Small intestine (tissue), 7 donors: ENCODE results near the gene PRIM2. TPM values are rescaled to one million over a fixed set of nuclear protein-coding genes. Genes with fewer than 3 reads are reported as not detected.
"Not testable (repeated sequence)": the region's sequence is repeated elsewhere in the genome, so short reads cannot be mapped to it uniquely, and the experiment has no call there.

ENCODE experiments used
- DNase-seq, 2 donors: peaks; one replicate each; pipeline versions ENCODE4 v3.0.0 to v3.0.0-alpha.2; 2013
- FAIRE-seq: peaks from 2 replicates; lab custom pipeline; 2012; peaks lifted over from hg19 to GRCh38; lab: Jason Lieb, UNC
- H3K27ac ChIP-seq, 3 donors: one replicate each; pipeline ENCODE4 v1.5.1; 2013; ENCODE audit warnings: low read length in 2 of 3, mild to moderate bottlenecking in 2 of 3, control low read depth in 1 of 3, inconsistent platforms in 1 of 3, low read depth in 1 of 3, moderate library complexity in 1 of 3
- H3K27me3 ChIP-seq, 3 donors: one replicate each; pipeline ENCODE4 v1.6.1; 2013; ENCODE audit warnings: low read length in 3 of 3, inconsistent platforms in 1 of 3; ENCODE audit not compliant: control insufficient read depth in 3 of 3, insufficient read depth in 3 of 3
- H3K36me3 ChIP-seq, 3 donors: one replicate each; pipeline ENCODE4 v1.6.1; 2013; ENCODE audit warnings: low read length in 3 of 3, inconsistent platforms in 1 of 3, low read depth in 1 of 3, mild to moderate bottlenecking in 1 of 3, moderate library complexity in 1 of 3; ENCODE audit not compliant: control insufficient read depth in 3 of 3, insufficient read depth in 2 of 3
- H3K4me1 ChIP-seq, 3 donors: one replicate each; pipeline ENCODE4 v1.6.1; 2013; ENCODE audit warnings: low read length in 2 of 3, inconsistent platforms in 1 of 3, low read depth in 1 of 3, mild to moderate bottlenecking in 1 of 3, moderate library complexity in 1 of 3; ENCODE audit not compliant: control insufficient read depth in 3 of 3, insufficient read depth in 2 of 3
- H3K4me3 ChIP-seq, 3 donors: one replicate each; pipeline ENCODE4 v1.5.1; 2013; ENCODE audit warnings: low read length in 3 of 3, control low read depth in 1 of 3, inconsistent platforms in 1 of 3, low read depth in 1 of 3, mild to moderate bottlenecking in 1 of 3, moderate library complexity in 1 of 3
- H3K9me3 ChIP-seq, 2 donors: one replicate each; pipeline ENCODE4 v1.6.1; 2013; ENCODE audit warnings: low read depth in 1 of 2, low read length in 1 of 2; ENCODE audit not compliant: control insufficient read depth in 2 of 2, insufficient read depth in 1 of 2
- WGBS, 3 donors: extraction: QIAGEN DNeasy Blood & Tissue Kit; methylation state at CpG; one replicate each; pipeline ENCODE4 v1.1.7; 2013; 5-methylcytosine and 5-hydroxymethylcytosine counted together
- polyA plus RNA-seq, 4 donors: library from polyadenylated mRNA; stranded (reverse) in 3 of 4; unstranded in 1 of 4; fragments of 200-250 nt in 3 of 4; fragments of 120-200 nt in 1 of 4; gene quantifications; one replicate each; pipeline versions ENCODE4 v1.2.1 to v1.2.3, GENCODE V29; 2013
- donor health status: healthy with polysubstance abuse.
- donor health status: control.
- donor health status: control.
- donor health status: Bipolar disorder and iron deficiency.
- donor health status: healthy.

PRIM2 gene
- polyA plus RNA-seq, 4 donors = 2.7 to 9.7 (median 5.9) TPM

- H3K4me3 ChIP-seq, FAIRE-seq: not testable (repeated sequence)
Observed at GRCh38 chr6:57606331-57606730, 288.9 kb downstream of the PRIM2 start.

GRCh38 chr6:57610612-57611011 lies 293.2 kb downstream of the PRIM2 start:
- not testable (repeated sequence) for H3K27me3 ChIP-seq, DNase-seq, H3K4me1 ChIP-seq, H3K9me3 ChIP-seq, H3K27ac ChIP-seq, H3K36me3 ChIP-seq, FAIRE-seq, H3K4me3 ChIP-seq
- 83% methylated on average over 1 of the region's 2 CpGs; no CpG with 5 or more reads in 2 of the 3 donors for WGBS, 3 donors

More at GRCh38 chr6:57606331-57606730, 288.9 kb downstream of the PRIM2 start:
- not testable (repeated sequence) for H3K9me3 ChIP-seq, DNase-seq, H3K27me3 ChIP-seq, H3K4me1 ChIP-seq, H3K36me3 ChIP-seq, H3K27ac ChIP-seq
- 89 to 97% (median 96%) methylated on average over 3 of the region's 3 CpGs for WGBS, 3 donors

GRCh38 chr6:57618959-57619358 lies 301.5 kb downstream of the PRIM2 start:
- 91 to 94% (median 92%) methylated on average over 6 of the region's 6 CpGs for WGBS, 3 donors
- H3K4me3 ChIP-seq, H3K4me1 ChIP-seq, H3K36me3 ChIP-seq, DNase-seq, H3K9me3 ChIP-seq, FAIRE-seq, H3K27me3 ChIP-seq, H3K27ac ChIP-seq: not testable (repeated sequence)

- H3K4me3 ChIP-seq, H3K9me3 ChIP-seq, DNase-seq, H3K27ac ChIP-seq, H3K27me3 ChIP-seq, H3K36me3 ChIP-seq, H3K4me1 ChIP-seq, FAIRE-seq: not testable (repeated sequence)
- WGBS, 3 donors = 80 to 90% (median 82%) methylated on average over 1 of the region's 1 CpG
Observed at GRCh38 chr6:57631773-57632172, 314.3 kb downstream of the PRIM2 start.

GRCh38 chr6:57658526-57658925 lies 341.1 kb downstream of the PRIM2 start:
- not testable (repeated sequence) for H3K4me3 ChIP-seq, H3K36me3 ChIP-seq, FAIRE-seq, DNase-seq, H3K9me3 ChIP-seq, H3K27me3 ChIP-seq, H3K27ac ChIP-seq, H3K4me1 ChIP-seq
- 45 to 88% (median 86%) methylated on average over 2 of the region's 2 CpGs for WGBS, 3 donors

GRCh38 chr6:57659794-57660193 lies 342.4 kb downstream of the PRIM2 start:
- H3K27me3 ChIP-seq, H3K9me3 ChIP-seq, FAIRE-seq, H3K4me1 ChIP-seq, H3K4me3 ChIP-seq, H3K36me3 ChIP-seq, DNase-seq, H3K27ac ChIP-seq: not testable (repeated sequence)
- WGBS, 3 donors = 64 to 85% (median 84%) methylated on average over 2 of the region's 2 CpGs

GRCh38 chr6:57660940-57661339 lies 343.5 kb downstream of the PRIM2 start:
- WGBS, 3 donors = 37 to 45% (median 44%) methylated on average over 1 of the region's 1 CpG
- H3K4me3 ChIP-seq, H3K27ac ChIP-seq, H3K9me3 ChIP-seq, FAIRE-seq, H3K4me1 ChIP-seq, H3K27me3 ChIP-seq, DNase-seq, H3K36me3 ChIP-seq: not testable (repeated sequence)

GRCh38 chr6:57668108-57668507 lies 350.7 kb downstream of the PRIM2 start:
- not testable (repeated sequence) for H3K4me3 ChIP-seq, H3K27ac ChIP-seq, H3K27me3 ChIP-seq, DNase-seq, H3K36me3 ChIP-seq, H3K9me3 ChIP-seq, FAIRE-seq, H3K4me1 ChIP-seq

GRCh38 chr6:57671237-57671636 lies 353.8 kb downstream of the PRIM2 start:
- not testable (repeated sequence) for H3K27ac ChIP-seq, H3K4me1 ChIP-seq, H3K9me3 ChIP-seq, H3K4me3 ChIP-seq, FAIRE-seq, H3K36me3 ChIP-seq, DNase-seq, H3K27me3 ChIP-seq
- 73 to 92% (median 88%) methylated on average over 3 of the region's 3 CpGs for WGBS, 3 donors
